GM12878 (cell line): ENCODE data around the gene VAV2. TPM values are rescaled to one million over a fixed set of nuclear protein-coding genes. Genes with fewer than 3 reads are reported as not detected.

Experiments
- ATAC-seq: fragments of 200-7000 bp; cut with Tn5 transposase; 3 replicates; pipeline ENCODE4 v1.9.1; 2020; ENCODE audit warnings: mild to moderate bottlenecking, moderate library complexity
- BruUV-seq: library from RNA; stranded (reverse); fragments of 400-500 nt; replicated peaks from 2 replicates; lab custom pipeline; 2021; lab: Mats Ljungman, UMichigan
- CTCF ChIA-PET: fragments of 300-600 bp; sonication (Branson Sonifier 250); formaldehyde crosslinking; extraction: SDS; loops from one replicate; lab custom pipeline; 2021; ENCODE audit warnings: inconsistent platforms; lab: Yijun Ruan, JAX
- POLR2A ChIA-PET: fragments of 350-600 bp; formaldehyde crosslinking; extraction: SDS; loops from one replicate; lab custom pipeline; 2021; ENCODE audit warnings: inconsistent platforms; lab: Charles Lee
- RAD21 ChIA-PET: fragments of 300-600 bp; sonication (Branson Sonifier 250); formaldehyde crosslinking; loops from one replicate; lab custom pipeline; 2023; ENCODE audit warnings: antibody characterized with exemption; ENCODE audit not compliant: unreplicated experiment; lab: Charles Lee
- SMC1A ChIA-PET: fragments of 300-600 bp; sonication (Branson Sonifier 250); formaldehyde crosslinking; loops from one replicate; lab custom pipeline; 2023; ENCODE audit not compliant: unreplicated experiment, uncharacterized antibody; lab: Charles Lee
- DNase-seq: peaks from one replicate; pipeline ENCODE4 v3.0.0-alpha.2; 2011; ENCODE audit warnings: low read depth, low spot score
- FAIRE-seq: peaks from 3 replicates; lab custom pipeline; 2011; peaks lifted over from hg19 to GRCh38; lab: Jason Lieb, UNC
- H2AFZ ChIP-seq: 2 replicates; pipeline ENCODE4 v1.6.0; 2011; ENCODE audit warnings: low read depth, low read length, control low read depth; ENCODE audit not compliant: control insufficient read depth
- H3K27ac ChIP-seq: 2 replicates; pipeline ENCODE4 v1.5.1; 2011; ENCODE audit warnings: control low read depth; ENCODE audit not compliant: control insufficient read depth, insufficient read depth
- H3K27me3 ChIP-seq, 2 experiments: replicated peaks in 1 of 2; 2 replicates each; pipeline versions ENCODE4 v1.6.0 to v1.6.1; 2011; ENCODE audit warnings: low read length in 1 of 2; ENCODE audit not compliant: control insufficient read depth in 2 of 2, insufficient read depth in 2 of 2
- H3K36me3 ChIP-seq, 2 experiments: 2 replicates each; pipeline ENCODE4 v1.5.1; 2011; ENCODE audit warnings: low read length in 1 of 2; ENCODE audit not compliant: control insufficient read depth in 2 of 2, insufficient read depth in 2 of 2
- H3K4me1 ChIP-seq: 2 replicates; pipeline ENCODE4 v1.6.1; 2011; ENCODE audit warnings: mild to moderate bottlenecking, low read length, moderate library complexity, mixed read lengths; ENCODE audit not compliant: control insufficient read depth, insufficient read depth
- H3K4me2 ChIP-seq: 2 replicates; pipeline ENCODE4 v1.6.0; 2011; ENCODE audit warnings: control low read depth; ENCODE audit not compliant: control insufficient read depth, insufficient read depth
- H3K4me3 ChIP-seq: fragments of 200-600 bp; sonication (generic); 2 replicates; pipeline ENCODE4 v1.5.1; 2016
- H3K79me2 ChIP-seq: 2 replicates; pipeline ENCODE4 v1.6.0; 2011; ENCODE audit warnings: low read length; ENCODE audit not compliant: control insufficient read depth, insufficient read depth
- H3K9ac ChIP-seq: 2 replicates; pipeline ENCODE4 v1.8.0; 2011; ENCODE audit warnings: low read length, control low read depth, mixed read lengths; ENCODE audit not compliant: control insufficient read depth, insufficient read depth
- H3K9me3 ChIP-seq: replicated peaks from 3 replicates; pipeline ENCODE4 v1.5.1; 2011; ENCODE audit warnings: mild to moderate bottlenecking, low read length; ENCODE audit not compliant: control insufficient read depth, insufficient read depth
- H4K20me1 ChIP-seq: 2 replicates; pipeline ENCODE4 v1.6.0; 2011; ENCODE audit not compliant: control insufficient read depth, insufficient read depth
- BACH1 ChIP-seq: fragments of 450-650 bp; IDR thresholded peaks from 2 replicates; pipeline ENCODE4 v1.6.1; 2017; ENCODE audit warnings: mild to moderate bottlenecking, borderline replicate concordance
- EGR1 ChIP-seq, 2 experiments: IDR thresholded peaks; 1 replicate in 1 of 2; 2 replicates in 1 of 2; pipeline ENCODE4 v1.6.1; 2011 to 2012; ENCODE audit warnings: low read depth in 2 of 2, low read length in 2 of 2, borderline replicate concordance in 1 of 2, mild to moderate bottlenecking in 1 of 2, moderate library complexity in 1 of 2
- IKZF2 ChIP-seq, 2 experiments: fragments of 450-650 bp; IDR thresholded peaks; 2 replicates each; pipeline ENCODE4 v1.6.1; 2017; ENCODE audit warnings: mild to moderate bottlenecking in 2 of 2, moderate library complexity in 2 of 2
- NR2C2 ChIP-seq: IDR thresholded peaks from 2 replicates; pipeline ENCODE4 v1.6.1; 2011; ENCODE audit warnings: borderline replicate concordance, low read depth; ENCODE audit not compliant: control insufficient read depth, insufficient read length
- RB1 ChIP-seq: fragments of 450-650 bp; formaldehyde crosslinking; IDR thresholded peaks from 2 replicates; pipeline ENCODE4 v1.6.1; 2017; ENCODE audit warnings: mild to moderate bottlenecking, borderline replicate concordance
- SMAD5 ChIP-seq: IDR thresholded peaks from 2 replicates; pipeline ENCODE4 v1.6.1; 2016; ENCODE audit warnings: antibody characterized with exemption, low read depth
- STAT1 ChIP-seq: fragments of 450-650 bp; conservative IDR thresholded peaks from 2 replicates; pipeline ENCODE4 v1.6.1; 2014; ENCODE audit warnings: antibody characterized with exemption, mild to moderate bottlenecking
- WGBS: methylation state at CpG from one replicate; pipeline ENCODE4 v1.1.6; 2016; ENCODE audit warnings: low lambda C conversion rate; ENCODE audit not compliant: insufficient replicate concordance, insufficient coverage; ENCODE audit errors: missing lambda C conversion rate; 5-methylcytosine and 5-hydroxymethylcytosine counted together
- in situ Hi-C: fragments of 300-500 bp; cut with MboI; formaldehyde crosslinking; loops from 9 replicates; pipeline ENCODE4 v1.14.3; 2018; ENCODE audit warnings: mixed read lengths
- intact Hi-C: fragments of 100-400 bp; cut with micrococcal nuclease; formaldehyde crosslinking; loops from one replicate; pipeline ENCODE4 v1.14.2; 2022; ENCODE audit not compliant: unreplicated experiment
- polyA plus RNA-seq, 11 experiments: library from polyadenylated mRNA; depleted of rRNA in 4 of 11; unstranded in 6 of 11; stranded (reverse) in 5 of 11; fragments of >200 nt; fragmentation: Nextera tagmentation in 4 of 11; fragmentation: Illumina TruSeq in 1 of 11; extraction: Ambion mirVana in 4 of 11; extraction: Trizol in 1 of 11; gene quantifications; 1 replicate in 1 of 11; 2 replicates in 10 of 11; pipeline versions ENCODE4 v1.2.1 to v1.2.3, GENCODE V29; 2011 to 2016; ENCODE audit warnings: inconsistent platforms in 2 of 11, missing spikeins in 2 of 11, low read depth in 1 of 11
- total RNA-seq, 4 experiments: library from RNA; depleted of rRNA in 3 of 4; stranded (reverse); fragments of >200 nt in 3 of 4; fragmentation: Illumina TruSeq in 1 of 4; extraction: Trizol in 1 of 4; gene quantifications; 2 replicates each; pipeline versions ENCODE4 v1.2.1 to v1.2.3, GENCODE V29; 2013 to 2021

The VAV2 gene
- total and polyA plus RNA-seq, 10 of the 15 experiments (the other 5 are each of a cell fraction or from before 2014, with no cell fraction given): 0.13 to 43.9 (median 16.9) TPM

- ChIA-PET SMC1A (no interaction called here), POLR2A (interaction anchor here (0.5 kb wide), 1 partner anchor 32 kb away, joined by 3 read pairs; no protein-coding TSS in a partner anchor), CTCF (no interaction called here), RAD21 (interaction anchor here (1.0 kb wide), 1 partner anchor 144 kb away, joined by 3 read pairs; no protein-coding TSS in a partner anchor)
- FAIRE-seq (no peak), ATAC-seq (no peak), DNase-seq (no peak)
- no peaks in the 10 kb centered on the region for H3K4me1 ChIP-seq
- H3K27me3 ChIP-seq: no peaks in the 10 kb centered on the region
- H3K36me3 ChIP-seq: peaks cover 0 to 13% of the 10 kb centered on the region in 2 experiments; a peak in 3 of 4 replicates
- no peak overlapping the region for H3K9ac ChIP-seq
- WGBS: 90% methylated on average over 9 of the region's 9 CpGs
- no peaks in the 10 kb centered on the region for H3K9me3 ChIP-seq
- H3K4me2 ChIP-seq: no peak overlapping the region
- no peak overlapping the region for H2AFZ ChIP-seq
- H3K79me2 ChIP-seq: peaks cover 2% of the 10 kb centered on the region
- H3K4me3 ChIP-seq: no peak overlapping the region
- intact Hi-C loops (no loop called here), in situ Hi-C loops (no loop called here)
- H4K20me1 ChIP-seq: 0 out of 2 replicates have a peak, but pooled peaks cover 3% of the 10 kb centered on the region
- no peak for TF ChIP-seq RB1
- TF ChIP-seq EGR1 (IDR thresholded peaks at IDR 0.05; ENCODE audit: borderline replicate concordance in 1 of 2, low read depth in 2 of 2, low read length in 2 of 2): no peak
- no peak for TF ChIP-seq SMAD5
- TF ChIP-seq IKZF2 (IDR thresholded peaks at IDR 0.05): no peak
- no peak for TF ChIP-seq BACH1
- no peak overlapping the region for H3K27ac ChIP-seq
- no TSS peak for BruUV-seq
These were observed 142.0 kb downstream of the VAV2 start for GRCh38 chr9:133850161-133850560.

- no peak overlapping the region for H3K27ac ChIP-seq
- ChIA-PET RAD21 (no interaction called here), SMC1A (no interaction called here), POLR2A (no interaction called here), CTCF (no interaction called here)
- H3K4me1 ChIP-seq: no peaks in the 10 kb centered on the region
- ATAC-seq: no peak
- in situ Hi-C loops (no loop called here), intact Hi-C loops (no loop called here)
- H2AFZ ChIP-seq: no peak overlapping the region
- no peak for DNase-seq
- no peak overlapping the region for H3K4me3 ChIP-seq
- peaks cover 0 to 17% of the 10 kb centered on the region in 2 experiments; a peak in 3 of 4 replicates for H3K36me3 ChIP-seq
- WGBS: 98% methylated on average over 14 of the region's 16 CpGs
- no peak for TF ChIP-seq NR2C2
- no peak for TF ChIP-seq STAT1
- FAIRE-seq: no peak
- H4K20me1 ChIP-seq: 0 out of 2 replicates have a peak, but pooled peaks cover 3% of the 10 kb centered on the region
- H3K79me2 ChIP-seq: peaks cover 4% of the 10 kb centered on the region
- no peak overlapping the region for H3K4me2 ChIP-seq
- BruUV-seq: no TSS peak
- no peaks in the 10 kb centered on the region for H3K27me3 ChIP-seq
- no peaks in the 10 kb centered on the region for H3K9me3 ChIP-seq
- H3K9ac ChIP-seq: no peak overlapping the region
These were observed 142.9 kb downstream of the VAV2 start for GRCh38 chr9:133849110-133849670.
